PC-9 (cell line): ENCODE measurements around the gene CEP78.

Experiments
- CTCF ChIP-seq: fragments of 200-600 bp; sonication (generic); conservative IDR thresholded peaks from 2 replicates; pipeline ENCODE4 v1.6.1; 2017; ENCODE audit warnings: mixed run types, antibody characterized with exemption, mild to moderate bottlenecking, moderate library complexity
- EZH2 ChIP-seq: fragments of 200-600 bp; sonication (generic); IDR thresholded peaks from 2 replicates; pipeline ENCODE4 v1.8.0; 2017; ENCODE audit warnings: antibody characterized with exemption, low read depth

GRCh38 chr9:78196258-78196657 is 39.6 kb upstream of the CEP78 start:
- no peak for TF ChIP-seq EZH2
- TF ChIP-seq CTCF: no peak
